Measurements from ENCODE around the gene ZNF256.

DNA sequence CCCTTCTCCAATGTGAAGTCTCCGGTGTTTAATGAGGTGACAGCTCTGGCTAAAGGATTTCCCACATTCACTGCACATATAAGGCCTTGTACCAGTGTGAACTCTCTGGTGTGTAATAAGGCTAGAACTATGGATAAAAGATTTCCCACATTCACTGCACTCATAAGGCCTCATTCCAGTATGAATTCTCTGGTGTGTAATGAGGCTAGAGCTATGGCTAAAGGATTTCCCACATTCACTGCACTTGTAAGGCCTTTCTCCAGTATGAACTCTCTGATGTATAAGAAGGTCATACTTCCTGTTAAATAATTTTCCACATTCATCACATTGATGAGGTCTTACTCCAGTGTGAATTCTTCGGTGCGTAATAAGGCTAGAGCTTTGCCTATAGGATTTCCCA is 5.9 kb downstream of the ZNF256 start:
- TF ChIP-seq CTCF (IDR thresholded peaks at IDR 0.05; ENCODE audit: low read length) (no peak), EZH2 (optimal IDR thresholded peaks at IDR 0.05; ENCODE audit: low read depth, low read length) (no peak)
